ENCODE results near the gene ATXN1. TPM values are rescaled to one million over a fixed set of nuclear protein-coding genes. Genes with fewer than 3 reads are reported as not detected.
"Not testable (repeated sequence)": the region's sequence is repeated elsewhere in the genome, so short reads cannot be mapped to it uniquely, and the experiment has no call there.

The ATXN1 gene
- total RNA-seq, 1 experiment from 2014 or later: 10.4 TPM

GRCh38 chr6:16704401-16705045 is 56.7 kb downstream of the ATXN1 start:
- DNase-seq (ENCODE audit: low read depth): peak; percentile 77

GRCh38 chr6:16702627-16703378 is 58.5 kb downstream of the ATXN1 start:
- not testable (repeated sequence) for DNase-seq (ENCODE audit: low read depth)

GRCh38 chr6:16700916-16701234 is 60.4 kb downstream of the ATXN1 start:
- DNase-seq (ENCODE audit: low read depth): no peak

- DNase-seq (ENCODE audit: low read depth): no peak
These were observed 60.9 kb downstream of the ATXN1 start for GRCh38 chr6:16700202-16700915.

- peak; percentile 58 for DNase-seq (ENCODE audit: low read depth)
These were observed 62.0 kb downstream of the ATXN1 start for GRCh38 chr6:16698997-16699868.

GRCh38 chr6:16698162-16698533 is 63.1 kb downstream of the ATXN1 start:
- DNase-seq (ENCODE audit: low read depth): no peak

- DNase-seq (ENCODE audit: low read depth): no peak
These were observed 63.7 kb downstream of the ATXN1 start for GRCh38 chr6:16697437-16698161.

GRCh38 chr6:16696496-16696895 is 64.8 kb downstream of the ATXN1 start:
- no peak for DNase-seq (ENCODE audit: low read depth)

GRCh38 chr6:16694781-16695578 is 66.3 kb downstream of the ATXN1 start:
- DNase-seq (ENCODE audit: low read depth): no peak

- DNase-seq (ENCODE audit: low read depth): no peak
These were observed 69.9 kb downstream of the ATXN1 start for GRCh38 chr6:16691324-16691723.

GRCh38 chr6:16690608-16691142 is 70.6 kb downstream of the ATXN1 start:
- peak; percentile 71 for DNase-seq (ENCODE audit: low read depth)

GRCh38 chr6:16689788-16690607 is 71.3 kb downstream of the ATXN1 start:
- no peak for DNase-seq (ENCODE audit: low read depth)

GRCh38 chr6:16688984-16689636 is 72.2 kb downstream of the ATXN1 start:
- peak; percentile 91 for DNase-seq (ENCODE audit: low read depth)

- DNase-seq (ENCODE audit: low read depth): no peak
These were observed 72.8 kb downstream of the ATXN1 start for GRCh38 chr6:16688436-16688835.

GRCh38 chr6:16687045-16687444 is 74.2 kb downstream of the ATXN1 start:
- DNase-seq (ENCODE audit: low read depth): no peak

GRCh38 chr6:16684896-16685554 is 76.2 kb downstream of the ATXN1 start:
- DNase-seq (ENCODE audit: low read depth): peak; percentile 30

- DNase-seq (ENCODE audit: low read depth): peak; percentile 89
These were observed 77.0 kb downstream of the ATXN1 start for GRCh38 chr6:16684195-16684689.

Data from HT1080 (cell line).